Measurements from ENCODE around the gene CRTC3.

Gene CRTC3

DNA sequence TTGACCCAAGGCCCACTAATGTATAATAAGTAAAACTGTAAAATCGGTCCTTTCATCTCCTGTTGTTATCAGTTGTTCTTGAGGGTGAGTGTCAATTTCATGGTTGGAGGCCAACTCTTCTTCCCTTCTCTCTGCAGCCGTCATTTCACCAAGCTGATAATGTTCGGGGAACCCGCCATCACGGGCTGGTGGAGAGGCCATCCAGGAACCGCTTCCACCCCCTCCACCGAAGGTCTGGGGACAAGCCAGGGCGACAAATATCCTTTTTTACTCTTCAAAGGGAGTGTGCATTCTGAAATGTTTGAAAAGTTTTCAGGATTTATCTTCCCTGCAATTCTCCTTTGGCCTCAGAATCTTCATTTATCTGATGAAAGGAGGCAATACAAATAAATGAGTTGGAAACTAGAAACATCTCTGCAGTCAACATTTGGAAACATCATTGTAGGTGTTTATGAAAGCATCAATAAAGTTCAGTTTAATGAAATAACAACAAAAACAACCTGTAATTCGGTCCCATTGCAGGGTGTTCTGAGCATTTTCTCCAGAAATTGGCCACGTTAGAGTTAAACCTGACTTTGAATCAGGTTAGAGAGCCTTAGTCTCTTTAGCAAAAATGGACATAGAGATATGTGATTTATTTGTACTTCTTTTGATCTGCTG, 63.9 kb downstream of the CRTC3 start:
- DNase-seq (ENCODE audit: low read depth, low spot score) = no peak

DNA sequence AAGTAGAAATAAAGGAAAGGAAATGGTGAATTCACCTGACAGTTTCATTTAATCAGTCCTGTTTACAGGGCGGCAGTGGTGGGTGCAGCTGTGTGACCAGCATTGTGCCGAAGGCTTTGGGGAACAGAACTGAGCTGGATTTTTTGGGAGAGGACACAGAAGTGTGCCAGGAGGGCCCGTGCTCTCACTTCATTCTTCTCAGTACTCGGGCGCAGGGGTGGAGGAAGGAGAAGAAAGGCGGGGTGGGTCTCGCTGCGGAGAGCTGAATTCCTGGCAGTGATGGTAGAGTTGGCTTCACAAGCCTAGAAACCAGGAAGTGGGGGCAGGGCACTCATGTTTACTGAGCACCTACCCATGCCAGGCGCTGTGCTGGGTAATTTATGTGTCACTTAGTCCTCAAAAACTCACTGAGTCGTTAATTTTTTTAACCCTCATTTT, 64.6 kb downstream of the CRTC3 start:
- DNase-seq (ENCODE audit: low read depth, low spot score) = peak; percentile 19

DNA sequence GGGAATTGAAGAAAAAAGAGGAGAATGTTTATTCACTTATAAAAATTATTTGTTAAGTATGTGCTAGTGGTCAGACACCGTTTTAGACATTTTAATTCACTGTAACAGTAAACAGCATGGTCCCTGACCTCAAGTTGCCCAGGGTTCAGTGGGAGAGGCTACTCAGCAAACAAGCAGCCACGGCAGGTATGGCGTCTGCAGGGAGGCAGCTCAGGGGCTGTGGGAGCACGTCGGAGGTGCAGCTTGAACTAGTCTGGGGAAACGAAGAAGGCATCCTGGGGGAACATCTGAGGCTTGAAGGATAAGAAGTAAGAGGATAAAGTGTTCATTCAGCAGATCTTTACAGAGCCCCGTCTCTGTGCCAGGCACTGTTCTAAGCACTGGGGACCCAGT, 66.0 kb downstream of the CRTC3 start:
- no peak for DNase-seq (ENCODE audit: low read depth, low spot score)

DNA sequence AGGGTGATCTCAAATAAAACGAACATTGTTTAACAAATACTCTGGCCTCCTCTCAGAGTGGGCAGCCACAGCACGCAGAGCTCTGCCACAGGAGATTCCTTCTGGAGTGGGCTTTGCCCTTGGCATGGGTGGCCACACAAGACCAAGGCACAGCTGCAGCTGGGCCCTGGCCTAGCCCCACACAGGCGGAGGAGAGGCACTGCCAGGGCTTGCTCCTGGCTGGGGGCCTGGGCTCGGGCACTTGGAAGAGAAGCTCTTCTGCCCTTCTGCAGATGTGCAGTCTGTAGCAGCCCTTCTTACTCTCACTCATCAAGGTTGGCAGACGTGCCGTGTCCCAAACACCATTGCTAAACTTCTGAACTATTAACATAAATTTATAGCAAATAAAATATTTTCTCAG, 67.2 kb downstream of the CRTC3 start:
- no peak for DNase-seq (ENCODE audit: low read depth, low spot score)

DNA sequence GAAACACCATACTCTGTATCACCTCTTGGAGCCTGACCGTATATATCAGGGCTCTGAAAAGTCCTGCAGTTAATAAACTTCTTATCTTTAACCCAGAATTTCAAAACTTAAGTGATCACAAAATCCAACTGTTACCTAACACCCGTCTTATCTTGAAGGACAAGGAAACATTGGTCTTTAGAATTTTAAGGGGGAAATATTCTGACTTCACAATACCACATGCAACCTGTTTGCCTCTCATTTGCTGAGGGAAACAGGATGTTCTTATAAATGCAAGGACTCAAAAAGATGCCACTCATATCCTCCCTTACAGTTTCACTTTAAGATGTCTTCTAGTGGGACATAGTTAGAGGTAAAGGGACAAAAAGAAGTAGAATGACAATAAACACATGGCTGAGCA, 67.9 kb downstream of the CRTC3 start:
- DNase-seq (ENCODE audit: low read depth, low spot score) = no peak

DNA sequence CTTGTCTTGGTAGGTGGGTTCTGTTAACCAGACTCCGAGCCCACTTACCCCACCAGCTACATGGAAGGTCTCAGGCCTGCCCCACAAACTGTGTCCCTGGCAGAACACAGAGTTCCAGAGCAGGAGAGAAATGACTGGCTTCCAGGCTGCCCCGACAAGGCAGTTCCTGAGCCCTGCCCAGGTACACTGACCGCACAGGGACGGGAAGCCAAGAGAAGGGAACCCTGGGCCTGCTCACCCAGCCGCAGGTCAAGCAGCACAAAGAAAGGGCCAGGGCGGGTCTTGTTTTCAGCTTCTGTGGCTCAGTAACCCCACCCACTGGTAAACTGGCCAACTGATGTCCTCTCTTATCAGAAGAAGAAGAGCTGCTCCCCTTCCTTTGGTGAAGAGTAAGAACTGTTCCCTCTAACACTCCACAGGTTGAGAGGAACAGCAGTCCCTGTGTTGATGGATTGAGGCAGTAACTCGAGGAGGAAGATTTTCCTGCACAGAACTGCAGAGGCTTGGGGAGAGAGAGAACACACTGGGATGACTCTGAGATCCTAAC, 68.4 kb downstream of the CRTC3 start:
- no peak for DNase-seq (ENCODE audit: low read depth, low spot score)

DNA sequence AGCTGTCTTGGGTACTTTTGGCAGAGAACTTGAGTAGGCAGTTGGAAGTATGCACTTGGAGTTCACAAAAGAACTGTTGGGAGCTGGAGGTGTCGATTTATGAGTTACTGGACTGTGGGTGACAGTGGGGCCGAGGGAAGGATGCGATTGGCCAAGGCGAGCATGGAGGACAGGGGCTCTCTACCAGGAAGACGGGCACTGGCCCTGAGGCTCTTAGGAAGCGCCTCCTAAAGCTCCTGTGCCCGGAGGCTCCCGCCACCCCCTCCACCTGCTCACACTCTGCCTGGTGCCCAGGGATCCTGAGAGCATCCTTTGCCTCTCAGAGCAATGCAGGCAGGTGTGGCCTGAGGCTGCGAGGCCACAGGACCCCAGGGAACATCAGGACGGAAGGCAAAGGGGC, 69.0 kb downstream of the CRTC3 start:
- DNase-seq (ENCODE audit: low read depth, low spot score) = no peak

DNA sequence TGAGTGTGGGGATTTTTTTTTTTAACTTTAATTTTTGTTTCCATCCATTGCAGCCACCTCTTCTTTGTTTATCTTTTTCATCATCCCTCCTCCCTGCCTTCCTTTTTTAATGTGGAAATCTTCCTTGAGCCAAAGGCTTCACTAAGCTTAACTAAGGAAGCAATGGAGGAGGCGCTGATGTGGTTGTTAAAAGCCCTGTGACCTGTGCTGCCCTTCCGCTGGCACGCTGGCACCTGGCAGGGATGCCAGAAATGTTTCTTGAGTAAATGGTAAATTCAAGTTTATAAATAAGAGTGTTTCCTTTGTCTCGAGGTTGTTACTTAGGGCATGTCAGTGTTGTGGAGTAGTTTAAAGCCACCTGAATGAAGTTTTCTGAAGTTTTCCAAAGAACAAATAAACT, 69.4 kb downstream of the CRTC3 start:
- no peak for DNase-seq (ENCODE audit: low read depth, low spot score)

DNA sequence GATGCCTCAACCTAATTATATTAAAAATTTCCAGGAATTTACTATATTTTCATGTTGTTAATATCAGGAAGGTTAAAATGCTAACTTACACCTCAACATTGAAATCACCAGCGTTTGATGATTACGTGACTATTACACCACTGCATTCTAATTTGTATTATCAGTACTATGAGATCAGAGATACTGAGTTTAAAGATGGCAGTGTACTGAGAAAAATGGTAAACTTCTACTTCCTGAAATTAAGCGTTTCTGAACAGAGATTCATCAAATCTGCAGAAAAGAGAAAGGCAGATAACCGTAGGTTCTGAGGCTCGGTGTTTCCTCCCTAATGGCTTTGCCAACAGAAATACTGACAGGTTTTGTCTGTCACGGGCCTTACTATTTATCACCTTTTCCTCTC, 69.9 kb downstream of the CRTC3 start:
- no peak for DNase-seq (ENCODE audit: low read depth, low spot score)

DNA sequence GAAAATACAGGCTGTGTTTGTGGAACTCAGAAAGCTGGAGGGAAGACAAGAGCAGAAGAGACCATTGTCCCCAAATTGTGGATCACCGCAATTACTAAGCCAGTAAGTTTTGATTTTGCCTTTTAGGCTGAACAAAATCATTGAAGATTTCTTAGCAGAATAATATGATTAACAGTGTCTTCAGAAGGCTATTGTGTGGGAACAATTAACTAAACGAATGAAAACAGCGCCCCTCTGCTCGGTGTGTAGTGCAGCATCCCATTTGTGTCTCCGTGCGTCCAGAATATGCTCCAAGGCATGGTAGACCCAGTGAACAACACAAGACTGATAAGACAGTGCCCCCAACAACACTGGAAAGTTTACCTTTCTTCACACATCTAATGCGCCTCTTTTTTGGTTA, 71.2 kb downstream of the CRTC3 start:
- no peak for DNase-seq (ENCODE audit: low read depth, low spot score)

DNA sequence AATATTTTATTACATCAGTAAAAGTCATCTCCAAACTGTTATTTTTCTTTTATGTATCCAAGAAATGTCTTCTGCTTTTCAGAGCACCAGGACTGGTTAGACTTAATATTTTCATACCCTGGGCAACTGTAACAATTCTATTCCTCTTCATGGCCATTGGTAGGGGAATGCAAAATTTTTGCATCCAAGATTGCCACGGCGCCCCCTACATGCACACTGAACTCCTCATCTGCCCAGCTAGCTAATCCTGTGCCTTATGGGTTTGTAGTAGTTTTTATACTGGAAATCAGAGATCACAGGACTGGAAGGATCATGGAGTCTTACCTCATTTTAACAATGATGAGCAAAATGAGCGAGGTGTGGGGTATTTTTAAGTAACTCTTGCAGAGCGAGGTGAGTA, 74.2 kb downstream of the CRTC3 start:
- no peak for DNase-seq (ENCODE audit: low read depth, low spot score)

DNA sequence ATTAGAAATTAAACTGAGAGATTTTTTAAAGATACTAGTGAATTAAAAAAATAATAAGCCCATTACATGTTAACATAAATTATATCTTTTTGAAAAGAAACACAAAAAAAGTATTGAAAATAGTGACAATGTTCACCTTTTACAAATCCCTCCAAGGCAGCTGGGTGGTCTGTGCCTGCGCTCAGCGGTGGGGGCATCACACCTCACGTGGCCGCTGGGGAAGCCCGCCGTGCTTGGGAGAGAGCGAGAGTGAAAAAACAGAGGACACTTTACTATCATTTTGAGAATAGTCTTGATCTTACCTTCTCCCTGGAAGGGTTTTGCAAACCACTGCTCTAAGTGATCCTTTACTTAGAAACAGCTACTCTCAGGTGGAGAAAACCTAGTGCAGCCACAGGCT, 76.9 kb downstream of the CRTC3 start:
- DNase-seq (ENCODE audit: low read depth, low spot score) = no peak

DNA sequence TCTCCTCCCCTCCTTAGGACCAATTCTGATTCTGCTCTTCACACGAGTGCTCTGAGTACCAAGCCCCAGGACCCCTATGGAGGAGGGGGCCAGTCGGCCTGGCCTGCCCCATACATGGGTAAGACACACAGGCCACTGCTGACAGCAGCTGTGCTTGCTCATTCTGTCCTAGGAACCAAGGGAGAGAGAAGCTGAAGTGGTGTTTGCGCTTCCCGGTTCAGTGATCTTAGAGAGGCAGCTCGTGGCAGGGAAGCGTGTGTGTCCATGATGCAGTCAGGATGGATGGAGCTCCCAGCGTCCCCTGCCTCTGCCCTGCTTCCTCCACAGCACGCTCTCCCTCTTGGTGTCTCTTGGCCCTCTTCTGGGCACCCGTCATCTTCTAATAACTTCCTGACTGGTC, 77.6 kb downstream of the CRTC3 start:
- DNase-seq (ENCODE audit: low read depth, low spot score) = no peak

DNA sequence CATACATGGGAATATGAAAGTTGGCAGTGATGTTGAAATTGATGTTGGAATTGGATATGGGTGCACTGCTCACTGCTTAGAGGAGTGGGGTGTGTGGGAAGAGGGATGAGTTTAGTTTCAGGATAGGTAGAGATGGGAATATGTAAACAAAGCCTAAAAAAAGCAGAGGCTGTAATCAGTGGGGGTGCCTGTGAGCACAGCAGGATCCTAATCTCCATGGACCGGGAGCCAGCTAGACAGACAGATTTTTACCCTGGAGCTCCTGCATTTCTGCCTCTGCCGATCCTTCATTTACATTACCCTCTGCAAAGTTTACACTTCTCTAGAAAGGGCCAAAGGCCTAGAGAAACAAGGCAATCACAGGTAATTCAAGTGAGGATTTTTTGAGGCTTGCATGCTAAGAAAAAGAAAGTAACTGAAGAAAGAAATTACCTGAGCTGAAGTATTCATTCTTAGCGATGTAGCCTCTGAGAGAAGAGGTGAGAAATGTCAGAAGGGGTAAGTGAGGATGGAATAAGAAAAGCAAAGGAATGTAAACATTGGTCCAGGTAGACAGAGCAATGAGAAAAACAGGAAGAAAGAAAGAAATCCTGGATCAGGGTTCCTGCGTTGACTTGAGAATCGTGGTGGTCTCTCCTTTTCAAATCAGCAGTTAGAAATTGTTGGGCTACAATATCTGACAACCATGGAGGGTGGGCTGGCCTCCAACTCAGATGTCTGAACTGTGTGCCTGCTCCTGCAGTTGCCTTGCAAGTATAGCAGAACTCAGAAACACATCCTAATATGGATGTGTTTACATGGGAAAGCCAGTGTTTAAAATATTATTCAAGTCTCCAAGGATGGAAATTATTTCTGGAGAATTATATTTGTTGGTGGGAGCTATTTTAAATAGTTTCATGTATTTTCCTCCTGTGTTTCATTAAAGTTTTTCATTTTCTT, 79.8 kb downstream of the CRTC3 start:
- no peak for DNase-seq (ENCODE audit: low read depth, low spot score)

DNA sequence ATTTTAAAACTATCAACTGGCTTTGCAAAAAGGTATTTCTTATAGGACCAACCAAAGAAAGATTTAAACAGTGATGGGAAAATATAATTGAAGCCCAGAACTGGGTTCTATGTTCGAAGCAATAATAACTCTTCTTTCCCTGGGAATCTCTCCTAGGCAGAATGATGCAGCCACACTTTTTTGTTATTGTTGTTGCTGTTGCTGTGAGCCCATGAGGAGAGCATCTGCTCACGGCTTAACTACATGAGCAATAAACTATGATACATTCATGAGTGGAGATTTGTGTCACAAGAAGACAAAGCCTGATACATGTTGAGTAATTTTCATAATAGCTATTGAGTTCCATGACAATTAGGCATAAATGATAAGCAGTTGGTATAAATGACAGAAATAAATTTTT, 80.5 kb downstream of the CRTC3 start:
- DNase-seq (ENCODE audit: low read depth, low spot score) = no peak

DNA sequence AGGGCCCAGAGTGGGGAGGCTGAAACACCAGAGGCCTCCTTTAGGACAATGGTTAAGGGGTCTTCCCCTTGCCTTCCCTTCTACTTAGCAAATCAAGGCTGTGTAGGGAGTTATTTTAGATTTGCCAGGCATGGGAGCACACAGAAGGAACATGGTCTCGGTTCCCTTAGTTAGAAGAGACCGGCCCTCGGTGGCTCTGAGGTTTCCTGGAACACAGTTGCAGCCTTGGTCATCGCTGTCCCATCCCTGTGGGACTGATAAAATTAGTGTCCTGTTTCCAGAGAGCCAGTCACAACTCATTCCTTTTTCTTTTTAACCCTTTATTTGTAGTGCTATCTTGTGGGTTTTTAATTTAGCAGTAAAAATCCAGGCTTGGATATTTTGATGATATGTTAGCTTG, 81.4 kb downstream of the CRTC3 start:
- DNase-seq (ENCODE audit: low read depth, low spot score) = no peak

DNA sequence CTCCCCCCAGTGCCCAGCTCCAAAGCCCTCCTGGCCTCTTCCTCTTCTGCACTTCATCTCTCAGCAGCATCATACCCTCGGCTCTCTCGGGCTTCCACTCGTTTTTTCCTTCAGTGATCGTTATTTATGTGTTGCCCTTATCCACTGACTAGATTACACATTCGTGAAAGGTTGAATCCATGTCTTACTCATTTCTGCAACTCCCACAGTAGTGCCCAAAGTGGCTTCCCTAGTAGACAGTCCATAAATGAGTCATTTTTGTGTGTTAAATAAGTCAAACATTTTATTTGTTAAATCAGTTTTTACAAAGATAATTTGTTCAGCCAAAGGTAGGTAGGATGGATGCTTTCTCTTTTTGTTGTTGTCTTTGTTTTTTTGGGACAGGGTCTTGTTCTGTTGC, 87.4 kb downstream of the CRTC3 start:
- no peak for DNase-seq (ENCODE audit: low read depth, low spot score)

DNA sequence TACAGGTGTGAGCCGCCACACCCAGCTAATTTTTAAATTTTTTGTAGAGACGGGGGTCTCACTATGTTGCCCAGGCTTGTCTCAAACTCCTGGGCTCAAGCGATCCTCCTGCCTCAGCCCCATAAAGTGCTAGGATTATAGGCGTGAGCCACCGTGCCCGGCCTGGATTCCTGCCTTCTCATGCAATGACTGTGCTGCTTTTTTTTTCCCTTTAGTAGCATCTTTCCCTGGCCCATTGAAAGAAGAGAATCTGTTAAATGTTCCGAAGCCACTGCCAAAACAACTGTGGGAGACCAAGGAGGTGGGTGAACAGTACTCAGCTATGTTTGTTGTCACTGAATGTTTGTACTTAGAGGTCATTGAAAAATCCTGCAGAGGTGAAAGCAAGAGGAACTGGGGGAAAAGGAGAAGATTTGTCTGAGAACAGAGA, 88.0 kb downstream of the CRTC3 start:
- DNase-seq (ENCODE audit: low read depth, low spot score) = peak; percentile 35

DNA sequence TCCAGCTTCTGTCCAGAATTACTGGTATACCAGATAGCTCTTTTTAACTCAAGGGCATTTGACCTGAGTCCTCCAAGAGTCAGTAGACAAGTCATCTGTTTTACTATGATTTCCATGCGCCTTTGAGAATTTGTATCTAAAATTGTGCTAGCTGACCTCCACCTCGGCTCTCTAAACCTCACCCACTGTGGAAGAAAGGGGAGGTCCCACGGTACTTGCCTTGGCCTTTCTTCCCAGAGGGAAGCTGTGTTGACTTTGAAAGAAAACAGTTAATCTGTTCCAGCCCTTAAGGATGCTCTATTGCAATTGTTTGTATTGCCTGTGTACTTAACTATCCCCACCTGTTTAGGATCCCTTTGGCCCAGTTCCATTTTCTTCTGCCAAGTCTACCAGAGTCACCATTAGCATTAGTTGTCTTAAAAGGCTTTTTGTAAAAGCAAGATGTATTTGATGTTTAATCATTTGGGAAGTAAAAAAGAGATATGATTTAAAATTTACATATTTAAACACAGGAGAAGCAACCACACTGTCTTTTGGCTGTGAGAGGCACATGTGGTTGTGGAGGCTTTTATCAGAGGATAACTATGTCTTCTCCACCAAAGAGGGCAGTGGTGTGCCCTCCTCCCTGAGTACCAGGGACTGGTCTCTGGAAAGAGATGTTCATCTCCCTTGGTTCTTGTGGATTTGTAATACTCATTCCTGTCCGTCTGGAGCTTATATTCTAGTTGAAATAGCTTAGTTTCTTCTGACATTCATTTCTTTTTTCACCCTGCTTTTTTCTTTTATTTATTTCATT, 88.8 kb downstream of the CRTC3 start:
- DNase-seq (ENCODE audit: low read depth, low spot score) = no peak

DNA sequence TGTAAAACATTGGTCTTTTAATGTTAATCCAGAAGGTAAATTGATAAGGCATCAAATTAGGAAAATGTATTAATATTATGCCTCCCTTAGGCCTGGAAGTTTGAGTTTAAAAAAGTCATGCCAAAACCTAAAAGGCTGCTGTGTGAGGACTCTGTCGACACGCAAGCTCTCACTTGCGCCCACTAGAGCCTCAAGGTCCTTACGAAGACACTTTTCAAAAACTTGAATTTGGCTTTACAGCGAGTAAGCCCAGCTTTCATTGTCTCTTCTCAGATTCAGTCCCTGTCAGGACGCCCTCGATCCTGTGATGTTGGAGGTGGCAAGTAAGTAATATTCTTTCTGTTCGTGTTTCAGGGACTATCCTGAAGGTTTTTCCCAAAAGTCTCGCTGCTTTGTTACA, 89.7 kb downstream of the CRTC3 start:
- DNase-seq (ENCODE audit: low read depth, low spot score) = no peak

DNA sequence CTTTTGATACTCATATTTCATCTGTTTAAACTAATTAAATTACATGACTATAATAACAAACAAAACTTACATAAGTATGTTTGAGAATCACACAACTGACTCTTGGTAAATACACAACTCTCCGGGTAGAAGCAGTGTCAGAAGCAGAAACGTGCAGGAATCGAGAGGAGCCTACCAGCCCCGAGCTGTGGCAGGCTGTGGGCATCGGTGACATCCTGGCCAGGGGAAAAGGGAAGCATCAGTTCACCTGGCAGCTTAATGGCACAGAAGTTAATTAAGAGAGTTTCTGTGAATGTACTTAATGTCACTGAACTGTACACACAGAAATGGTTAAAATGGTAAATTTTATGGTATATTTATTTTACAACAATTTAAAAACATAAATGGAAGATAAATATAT, 90.2 kb downstream of the CRTC3 start:
- no peak for DNase-seq (ENCODE audit: low read depth, low spot score)

Measured in astrocyte of the hippocampus (primary cell).